A549 (cell line): ENCODE measurements around the gene MRPL40. TPM values are rescaled to one million over a fixed set of nuclear protein-coding genes. Genes with fewer than 3 reads are reported as not detected.

Experiments
- ATAC-seq, 2 experiments: fragments of 200-7000 bp in 1 of 2; fragments of >200 bp in 1 of 2; cut with Nextera tagmentation in 1 of 2; cut with Tn5 transposase in 1 of 2; 3 replicates each; pipeline versions ENCODE4 v1.8.0 to v1.9.1; 2018 to 2020; ENCODE audit warnings: mild to moderate bottlenecking in 1 of 2, moderate library complexity in 1 of 2
- CTCF ChIA-PET: fragments of 300-600 bp; sonication (Branson Sonifier 250); formaldehyde crosslinking; extraction: SDS; loops from one replicate; lab custom pipeline; 2021; ENCODE audit warnings: antibody characterized with exemption, inconsistent platforms; lab: Yijun Ruan, JAX
- POLR2A ChIA-PET: fragments of 350-600 bp; formaldehyde crosslinking; extraction: SDS; loops from one replicate; lab custom pipeline; 2021; ENCODE audit warnings: antibody characterized with exemption, inconsistent platforms; lab: Yijun Ruan, JAX
- DNase-seq, 2 experiments: peaks; one replicate each; pipeline versions ENCODE4 v3.0.0 to v3.0.0-alpha.2; 2011 to 2016; ENCODE audit warnings: low read depth in 1 of 2, low spot score in 1 of 2
- FAIRE-seq: peaks from 2 replicates; lab custom pipeline; 2011; peaks lifted over from hg19 to GRCh38; lab: Jason Lieb, UNC
- H3K27ac ChIP-seq, 2 experiments: fragments of >200 bp; sonication (Bioruptor Twin); formaldehyde crosslinking; 3 replicates each; pipeline ENCODE4 v1.5.1; 2016 to 2017
- H3K4me1 ChIP-seq: fragments of >200 bp; sonication (Bioruptor Twin); formaldehyde crosslinking; 3 replicates; pipeline ENCODE4 v1.6.1; 2016
- H3K4me2 ChIP-seq: fragments of >200 bp; sonication (Bioruptor Twin); formaldehyde crosslinking; 3 replicates; pipeline ENCODE4 v1.6.1; 2016
- H3K4me3 ChIP-seq: fragments of >200 bp; sonication (Bioruptor Twin); formaldehyde crosslinking; 3 replicates; pipeline ENCODE4 v1.5.1; 2016
- H3K9me3 ChIP-seq: fragments of >200 bp; sonication (Bioruptor Twin); formaldehyde crosslinking; 3 replicates; pipeline ENCODE4 v1.6.1; 2016
- BCL3 ChIP-seq: fragments of >200 bp; sonication (Bioruptor Twin); formaldehyde crosslinking; IDR thresholded peaks from 3 replicates; pipeline ENCODE4 v1.6.1; 2016
- BHLHE40 ChIP-seq: IDR thresholded peaks from 2 replicates; pipeline ENCODE4 v1.6.1; 2012; ENCODE audit warnings: low read depth, low read length, inconsistent platforms
- CBX2 ChIP-seq: fragments of 200-600 bp; sonication (generic); IDR thresholded peaks from 2 replicates; pipeline ENCODE4 v1.6.1; 2016; ENCODE audit warnings: low read depth, mild to moderate bottlenecking, borderline replicate concordance
- CBX8 ChIP-seq: fragments of 200-600 bp; sonication (generic); IDR thresholded peaks from 2 replicates; pipeline ENCODE4 v1.6.1; 2016
- CHD4 ChIP-seq: fragments of 200-600 bp; sonication (generic); IDR thresholded peaks from 2 replicates; pipeline ENCODE4 v1.6.1; 2016; ENCODE audit warnings: antibody characterized with exemption, mild to moderate bottlenecking, borderline replicate concordance
- E2F6 ChIP-seq: IDR thresholded peaks from 2 replicates; pipeline ENCODE4 v1.6.1; 2012; ENCODE audit warnings: low read depth, borderline replicate concordance
- EHMT2 ChIP-seq: fragments of 200-600 bp; sonication (generic); IDR thresholded peaks from 2 replicates; pipeline ENCODE4 v1.6.1; 2016; ENCODE audit warnings: antibody characterized with exemption, low read depth, mild to moderate bottlenecking, moderate library complexity
- FOXS1 ChIP-seq: fragments of 250-450 bp; sonication (Bioruptor Pico); IDR thresholded peaks from 2 replicates; pipeline ENCODE4 v1.5.0; 2020; ENCODE audit warnings: mild to moderate bottlenecking, moderate library complexity
- GATA3 ChIP-seq: IDR thresholded peaks from 2 replicates; pipeline ENCODE4 v1.6.1; 2012; ENCODE audit warnings: borderline replicate concordance
- HES2 ChIP-seq: fragments of >200 bp; sonication (Bioruptor Twin); formaldehyde crosslinking; IDR thresholded peaks from 2 replicates; pipeline ENCODE4 v1.6.1; 2016
- HOXB5 ChIP-seq: fragments of 250-450 bp; sonication (Bioruptor Pico); IDR thresholded peaks from 2 replicates; pipeline ENCODE4 v1.5.0; 2020; ENCODE audit warnings: mild to moderate bottlenecking, moderate library complexity
- JUN ChIP-seq, 2 experiments: fragments of >200 bp; sonication (Bioruptor Twin); formaldehyde crosslinking; IDR thresholded peaks; 2 replicates in 1 of 2; 3 replicates in 1 of 2; pipeline ENCODE4 v1.6.1; 2016 to 2017
- KDM5A ChIP-seq: fragments of 200-600 bp; sonication (generic); IDR thresholded peaks from 2 replicates; pipeline ENCODE4 v1.6.1; 2016; ENCODE audit warnings: antibody characterized with exemption, mild to moderate bottlenecking
- MAFK ChIP-seq: fragments of 450-650 bp; IDR thresholded peaks from 2 replicates; pipeline ENCODE4 v1.6.1; 2014; ENCODE audit not compliant: partially characterized antibody
- NR3C1 ChIP-seq: fragments of >200 bp; sonication (Bioruptor Twin); formaldehyde crosslinking; IDR thresholded peaks from 3 replicates; pipeline ENCODE4 v1.6.1; 2017
- PBX3 ChIP-seq: IDR thresholded peaks from 2 replicates; pipeline ENCODE4 v1.6.1; 2012
- POLR2A ChIP-seq: IDR thresholded peaks from 2 replicates; pipeline ENCODE4 v1.6.1; 2012; ENCODE audit warnings: mild to moderate bottlenecking, low read length
- RAD21 ChIP-seq, 2 experiments: fragments of >200 bp in 1 of 2; sonication (Bioruptor Twin) in 1 of 2; formaldehyde crosslinking in 1 of 2; IDR thresholded peaks in 1 of 2; conservative IDR thresholded peaks in 1 of 2; 2 replicates in 1 of 2; 3 replicates in 1 of 2; pipeline ENCODE4 v1.6.1; 2012 to 2018; ENCODE audit warnings: inconsistent platforms in 1 of 2
- RCOR1 ChIP-seq: fragments of 150-350 bp; IDR thresholded peaks from 2 replicates; pipeline ENCODE4 v1.6.1; 2014; ENCODE audit warnings: antibody characterized with exemption, low read length, low read depth
- SMC3 ChIP-seq: fragments of >200 bp; sonication (Bioruptor Twin); formaldehyde crosslinking; IDR thresholded peaks from 3 replicates; pipeline ENCODE4 v1.6.1; 2018; ENCODE audit warnings: inconsistent platforms
- TFCP2L1 ChIP-seq: fragments of 250-450 bp; sonication (Bioruptor Pico); IDR thresholded peaks from 2 replicates; pipeline ENCODE4 v1.5.0; 2021; ENCODE audit warnings: mild to moderate bottlenecking
- TP53 ChIP-seq: fragments of 250-450 bp; sonication (Bioruptor Pico); IDR thresholded peaks from 2 replicates; pipeline ENCODE4 v1.5.0; 2021; ENCODE audit warnings: mild to moderate bottlenecking, moderate library complexity
- USF2 ChIP-seq: fragments of 450-650 bp; IDR thresholded peaks from 2 replicates; pipeline ENCODE4 v1.6.1; 2014; ENCODE audit warnings: antibody characterized with exemption
- ZC3H11A ChIP-seq: fragments of 450-650 bp; IDR thresholded peaks from 2 replicates; pipeline ENCODE4 v1.6.1; 2014; ENCODE audit warnings: antibody characterized with exemption, mild to moderate bottlenecking
- ZFP36 ChIP-seq: fragments of 450-650 bp; IDR thresholded peaks from 2 replicates; pipeline ENCODE4 v1.6.1; 2014; ENCODE audit warnings: borderline replicate concordance; ENCODE audit not compliant: partially characterized antibody
- ZSCAN20 ChIP-seq: fragments of 250-450 bp; sonication (Bioruptor Pico); IDR thresholded peaks from 2 replicates; pipeline ENCODE4 v1.8.0; 2022; ENCODE audit warnings: mild to moderate bottlenecking, moderate library complexity
- WGBS: methylation state at CpG from one replicate; pipeline ENCODE4 v1.1.6; 2017; ENCODE audit errors: missing lambda C conversion rate; 5-methylcytosine and 5-hydroxymethylcytosine counted together
- polyA plus RNA-seq, 4 experiments: library from polyadenylated mRNA; depleted of rRNA in 3 of 4; stranded (reverse); fragments of >200 nt; fragmentation: RNase III in 1 of 4; extraction: RNeasy Plus Mini Kit Qiagen cat#74134 plus additional on column Dnase treatment in 1 of 4; gene quantifications; 2 replicates in 3 of 4; 3 replicates in 1 of 4; pipeline ENCODE4 v1.2.3, GENCODE V29; 2011 to 2017

Gene MRPL40
- polyA plus RNA-seq, 2 of the 4 experiments (the other 2 are of a cell fraction), result 32.1 to 45.7 TPM

- no peak overlapping the region for H3K4me2 ChIP-seq
- FAIRE-seq, result no peak
- no peak for ATAC-seq
- no peak for DNase-seq
- no peaks in the 10 kb centered on the region for H3K9me3 ChIP-seq
- no peak overlapping the region for H3K27ac ChIP-seq
- no peak for TF ChIP-seq CBX2
- TF ChIP-seq TFCP2L1 (CRISPR knock-in tag), result no peak
- TF ChIP-seq POLR2A, result no peak
- no peak for TF ChIP-seq HES2
- TF ChIP-seq CBX8, result no peak
- TF ChIP-seq NR3C1, result no peak
- no peak for TF ChIP-seq FOXS1 (CRISPR knock-in tag)
- no peak for TF ChIP-seq JUN (IDR thresholded peaks at IDR 0.05)
- TF ChIP-seq ZC3H11A, result no peak
- no peak for TF ChIP-seq EHMT2
- no peak for TF ChIP-seq RCOR1
- TF ChIP-seq GATA3, result no peak
- no peak for TF ChIP-seq SMC3
- no peak for TF ChIP-seq HOXB5 (CRISPR knock-in tag)
- TF ChIP-seq KDM5A, result no peak
- TF ChIP-seq ZFP36, result no peak
- TF ChIP-seq USF2, result no peak
- TF ChIP-seq BCL3, result no peak
- 99% methylated on average over 4 of the region's 4 CpGs for WGBS
- H3K4me3 ChIP-seq, result no peak overlapping the region
- peaks cover 8% of the 10 kb centered on the region; the same call in 2 of the 3 replicates for H3K4me1 ChIP-seq
- POLR2A ChIA-PET, result no interaction called here
- CTCF ChIA-PET, result interaction anchor here (1.5 kb wide), 1 partner anchor 23 kb away, joined by 5 read pairs; no protein-coding TSS in a partner anchor
Observed at GRCh38 chr22:19451570-19451969, 19.2 kb downstream of the MRPL40 start.

- TF ChIP-seq PBX3 (no peak), HOXB5 (CRISPR knock-in tag) (no peak), RAD21 (conservative IDR thresholded peaks at IDR 0.05 in 1 of 2, IDR thresholded peaks at IDR 0.05 in 1 of 2) (no peak), SMC3 (no peak), TFCP2L1 (CRISPR knock-in tag) (no peak), TP53 (CRISPR knock-in tag) (no peak), E2F6 (no peak), BCL3 (no peak), FOXS1 (CRISPR knock-in tag) (no peak), RCOR1 (no peak), MAFK (no peak), BHLHE40 (no peak), CHD4 (no peak), ZSCAN20 (CRISPR knock-in tag) (no peak), POLR2A (no peak)
- 0 out of 3 replicates have a peak, but pooled peaks cover under 1% of the 10 kb centered on the region for H3K4me1 ChIP-seq
- FAIRE-seq (no peak), DNase-seq (no peak), ATAC-seq (no peak)
- CTCF ChIA-PET, result interaction anchor here (1.0 to 1.4 kb wide), 3 partner anchors 10 to 277 kb away, joined by 3 read pairs; no protein-coding TSS in a partner anchor
- no peak overlapping the region for H3K4me2 ChIP-seq
- H3K4me3 ChIP-seq, result no peak overlapping the region
- no peak overlapping the region for H3K27ac ChIP-seq
- WGBS, result 89% methylated on average over 5 of the region's 5 CpGs
- POLR2A ChIA-PET, result no interaction called here
- no peaks in the 10 kb centered on the region for H3K9me3 ChIP-seq
Observed at GRCh38 chr22:19453718-19454117, 21.4 kb downstream of the MRPL40 start.
